Activated naive CD4-positive, alpha-beta T cell treated with anti-CD3 and anti-CD28 coated beads, Interleukin-2, amount 10 ng/mL, durations not matched to agents 7 days and 5 days (primary cell): ENCODE results near the gene CCNDBP1.

ENCODE experiments used
- CTCF ChIA-PET: fragments of 350-600 bp; sonication (Branson Sonifier 250); formaldehyde crosslinking; loops from one replicate; lab custom pipeline; 2021; ENCODE audit warnings: antibody characterized with exemption; lab: Charles Lee
- DNase-seq: peaks from one replicate; pipeline ENCODE4 v3.0.0-alpha.2; 2020
- H3K27ac Mint-ChIP-seq: one replicate; pipeline ENCODE4 v1.8.0; 2021; ENCODE audit warnings: mild to moderate bottlenecking, moderate library complexity, mixed read lengths
- H3K27me3 Mint-ChIP-seq: one replicate; pipeline ENCODE4 v1.8.0; 2021; ENCODE audit warnings: mild to moderate bottlenecking, mixed read lengths
- H3K36me3 Mint-ChIP-seq: one replicate; pipeline ENCODE4 v1.8.0; 2021; ENCODE audit warnings: mixed read lengths
- H3K4me1 Mint-ChIP-seq: one replicate; pipeline ENCODE4 v1.8.0; 2021; ENCODE audit warnings: mixed read lengths
- H3K4me3 Mint-ChIP-seq: one replicate; pipeline ENCODE4 v1.8.0; 2021; ENCODE audit warnings: mild to moderate bottlenecking, moderate library complexity, mixed read lengths
- H3K9me3 Mint-ChIP-seq: one replicate; pipeline ENCODE4 v1.8.0; 2021; ENCODE audit warnings: mixed read lengths

Gene CCNDBP1

GRCh38 chr15:43204016-43204901 is 19.1 kb downstream of the CCNDBP1 start:
- H3K4me1 Mint-ChIP-seq, result no peaks in the 10 kb centered on the region
- H3K27ac Mint-ChIP-seq, result no peak overlapping the region
- H3K27me3 Mint-ChIP-seq, result peaks cover 38% of the 10 kb centered on the region
- CTCF ChIA-PET, result interaction anchor here (0.5 to 3.5 kb wide), 25 partner anchors 9 to 500 kb away, joined by 3 to 56 read pairs (median 3); partner anchors contain the start of gene CCNDBP1
- H3K9me3 Mint-ChIP-seq, result no peaks in the 10 kb centered on the region
- H3K36me3 Mint-ChIP-seq, result no peaks in the 10 kb centered on the region
- peak; percentile 70 for DNase-seq
- no peak overlapping the region for H3K4me3 Mint-ChIP-seq

GRCh38 chr15:43206054-43206453 is 20.9 kb downstream of the CCNDBP1 start:
- H3K4me1 Mint-ChIP-seq, result no peaks in the 10 kb centered on the region
- no peak overlapping the region for H3K4me3 Mint-ChIP-seq
- H3K9me3 Mint-ChIP-seq, result no peaks in the 10 kb centered on the region
- H3K27ac Mint-ChIP-seq, result no peak overlapping the region
- CTCF ChIA-PET, result interaction anchor here (1.0 to 2.6 kb wide), 3 partner anchors 19 to 80 kb away, joined by 3 to 16 read pairs (median 4); no protein-coding TSS in a partner anchor
- H3K36me3 Mint-ChIP-seq, result no peaks in the 10 kb centered on the region
- peaks cover 54% of the 10 kb centered on the region for H3K27me3 Mint-ChIP-seq
- no peak for DNase-seq

- Mint-ChIP-seq H3K9me3 (no peaks in the 10 kb centered on the region), H3K27ac (no peak overlapping the region), H3K4me1 (no peaks in the 10 kb centered on the region), H3K36me3 (no peaks in the 10 kb centered on the region), H3K4me3 (no peak overlapping the region), H3K27me3 (peaks cover 53% of the 10 kb centered on the region)
- DNase-seq, result no peak
- CTCF ChIA-PET, result no interaction called here
Observed at GRCh38 chr15:43207024-43207423, 21.8 kb downstream of the CCNDBP1 start.

DNA sequence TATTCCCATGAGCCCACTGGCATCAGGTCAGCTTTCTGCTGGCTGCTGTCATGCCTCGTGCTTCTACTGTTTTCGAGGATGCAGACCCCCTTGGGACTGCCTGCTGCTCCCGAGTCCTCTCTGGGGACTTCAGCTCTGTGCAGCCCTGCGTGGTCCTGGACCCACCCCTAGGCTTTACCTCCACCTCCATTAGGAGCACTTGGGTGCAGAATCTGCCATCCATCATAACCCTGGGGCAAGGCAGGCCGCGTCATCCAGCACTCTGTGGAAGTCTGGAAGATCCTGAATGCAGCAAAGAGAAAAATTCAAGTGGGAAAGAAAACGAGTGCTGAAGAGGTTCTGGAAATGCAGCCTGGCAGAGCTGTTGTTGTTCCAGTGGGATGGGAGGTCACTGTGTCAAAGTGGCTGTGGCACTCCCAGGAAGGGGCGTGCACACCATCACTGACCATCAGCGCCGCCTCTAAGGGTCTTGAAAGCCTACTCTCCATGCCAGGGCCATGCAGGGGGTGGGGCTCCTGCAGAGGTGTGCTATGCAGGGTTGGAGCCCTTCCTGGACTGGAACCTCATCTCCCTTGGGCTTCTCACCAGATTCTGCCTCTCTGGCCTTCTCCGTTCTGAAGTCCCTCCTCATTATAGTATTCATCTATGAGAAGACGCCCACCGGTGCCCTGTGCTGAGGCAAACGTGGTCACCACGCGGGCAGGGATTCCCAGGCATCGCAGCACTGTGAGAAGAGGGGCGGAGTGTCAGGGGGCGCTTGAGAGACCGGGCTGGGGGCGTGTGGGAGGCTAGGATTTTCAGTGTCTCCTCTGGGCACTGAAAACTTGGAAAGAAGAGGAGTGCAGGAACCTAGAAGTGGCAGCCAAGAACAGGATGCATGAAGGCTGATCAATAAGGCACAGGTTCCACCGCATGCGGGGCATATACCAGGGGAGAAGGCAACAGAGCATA is 23.1 kb downstream of the CCNDBP1 start:
- no peak overlapping the region for H3K4me3 Mint-ChIP-seq
- no peak overlapping the region for H3K27ac Mint-ChIP-seq

DNA sequence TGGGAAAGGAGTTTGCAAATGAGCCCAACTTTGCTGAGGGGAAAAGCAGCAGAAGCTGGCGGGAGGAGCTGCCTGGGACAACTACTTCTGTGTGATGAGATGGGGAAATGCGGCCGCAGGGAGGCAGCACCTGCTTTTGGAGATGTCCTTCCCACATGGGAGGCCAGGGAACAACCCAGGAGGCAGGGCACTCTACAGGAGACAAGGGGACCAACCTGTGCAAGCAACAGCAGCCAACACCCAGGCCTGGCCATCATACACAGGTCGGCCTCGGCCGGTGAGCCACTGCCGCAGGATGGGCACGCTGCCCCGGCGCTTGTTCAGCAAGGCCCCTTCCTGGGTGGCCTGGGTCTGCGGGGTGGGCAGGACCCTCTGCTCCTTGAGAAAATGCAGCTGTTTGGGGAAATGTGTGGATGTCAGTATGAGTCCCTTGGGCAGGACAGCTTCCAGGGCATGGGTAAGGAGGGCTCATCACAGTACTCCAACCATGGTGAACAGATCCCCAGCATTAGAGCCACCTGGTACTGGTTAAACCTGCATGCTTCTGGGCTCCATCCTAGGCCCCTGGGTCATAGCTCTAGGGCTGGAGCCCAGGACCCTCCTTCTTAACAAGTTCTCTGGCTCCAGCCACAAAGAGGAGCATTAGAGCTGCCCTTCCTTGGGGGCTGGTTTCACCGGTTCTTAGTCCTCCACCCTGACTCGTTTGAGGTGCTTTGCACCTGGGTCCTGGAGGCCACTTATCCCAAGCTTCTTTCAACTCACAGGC is 24.0 kb downstream of the CCNDBP1 start:
- peaks cover 62% of the 10 kb centered on the region for H3K27me3 Mint-ChIP-seq
- H3K9me3 Mint-ChIP-seq, result no peaks in the 10 kb centered on the region
- no peaks in the 10 kb centered on the region for H3K4me1 Mint-ChIP-seq
- CTCF ChIA-PET, result interaction anchor here (1.2 to 1.7 kb wide), 4 partner anchors 9 to 76 kb away, joined by 3 to 5 read pairs (median 4); no protein-coding TSS in a partner anchor
- DNase-seq, result no peak
- H3K36me3 Mint-ChIP-seq, result no peaks in the 10 kb centered on the region
- H3K4me3 Mint-ChIP-seq, result no peak overlapping the region
- no peak overlapping the region for H3K27ac Mint-ChIP-seq

More for the DNA sequence above, 23.1 kb downstream of the CCNDBP1 start:
- no peaks in the 10 kb centered on the region for H3K4me1 Mint-ChIP-seq
- H3K9me3 Mint-ChIP-seq, result no peaks in the 10 kb centered on the region
- CTCF ChIA-PET, result interaction anchor here (1.4 to 1.7 kb wide), 3 partner anchors 10 to 59 kb away, joined by 4 to 5 read pairs (median 4); no protein-coding TSS in a partner anchor
- no peak for DNase-seq
- no peaks in the 10 kb centered on the region for H3K36me3 Mint-ChIP-seq
- peaks cover 59% of the 10 kb centered on the region for H3K27me3 Mint-ChIP-seq

DNA sequence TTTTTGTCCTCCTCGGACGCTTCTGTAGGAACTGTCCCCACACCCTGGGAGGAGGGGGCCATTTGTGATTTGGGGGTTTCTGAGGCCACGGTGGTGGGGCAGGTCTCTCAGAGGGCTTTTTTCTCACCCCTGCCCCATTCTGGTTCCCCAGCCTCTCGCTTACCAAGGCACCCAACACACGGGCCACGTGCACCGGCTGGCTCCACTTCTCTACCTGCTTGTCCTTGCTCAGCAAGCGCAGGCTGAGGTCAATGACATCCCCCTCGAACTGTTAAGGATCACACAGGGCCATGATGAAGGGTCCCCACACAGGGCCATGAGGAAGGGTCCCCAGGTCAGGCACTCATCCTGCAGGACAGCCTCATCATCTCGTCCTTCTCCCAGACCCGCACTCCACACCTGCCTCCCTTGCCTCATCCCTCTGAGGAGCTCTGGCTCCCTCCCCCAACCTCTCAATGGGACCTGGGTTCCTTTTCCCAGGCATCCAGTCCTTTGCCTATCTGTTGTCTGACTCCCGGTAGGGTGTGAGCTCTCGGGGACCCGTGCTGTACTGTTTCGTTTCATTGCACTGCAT is 25.1 kb downstream of the CCNDBP1 start:
- no peak overlapping the region for H3K27ac Mint-ChIP-seq
- H3K9me3 Mint-ChIP-seq, result no peaks in the 10 kb centered on the region
- no peak overlapping the region for H3K4me3 Mint-ChIP-seq
- peaks cover 61% of the 10 kb centered on the region for H3K27me3 Mint-ChIP-seq
- H3K36me3 Mint-ChIP-seq, result no peaks in the 10 kb centered on the region
- H3K4me1 Mint-ChIP-seq, result no peaks in the 10 kb centered on the region
- DNase-seq, result no peak
- CTCF ChIA-PET, result interaction anchor here (1.1 to 1.7 kb wide), 3 partner anchors 15 to 75 kb away, joined by 3 to 7 read pairs (median 5); no protein-coding TSS in a partner anchor

- Mint-ChIP-seq H3K4me3 (no peak overlapping the region), H3K27me3 (peaks cover 59% of the 10 kb centered on the region), H3K4me1 (no peaks in the 10 kb centered on the region), H3K27ac (no peak overlapping the region), H3K9me3 (no peaks in the 10 kb centered on the region), H3K36me3 (no peaks in the 10 kb centered on the region)
- CTCF ChIA-PET, result interaction anchor here (0.7 to 2.1 kb wide), 3 partner anchors 15 to 75 kb away, joined by 3 to 10 read pairs (median 7); no protein-coding TSS in a partner anchor
- DNase-seq, result no peak
Observed at GRCh38 chr15:43210807-43211206, 25.6 kb downstream of the CCNDBP1 start.

- CTCF ChIA-PET, result interaction anchor here (0.7 to 2.1 kb wide), 3 partner anchors 14 to 74 kb away, joined by 3 to 10 read pairs (median 7); no protein-coding TSS in a partner anchor
Observed at GRCh38 chr15:43211224-43211735, 26.1 kb downstream of the CCNDBP1 start.

GRCh38 chr15:43212299-43212698 is 27.1 kb downstream of the CCNDBP1 start:
- no peaks in the 10 kb centered on the region for H3K36me3 Mint-ChIP-seq
- peaks cover 56% of the 10 kb centered on the region for H3K27me3 Mint-ChIP-seq
- CTCF ChIA-PET, result interaction anchor here (0.8 to 3.3 kb wide), 4 partner anchors 8 to 106 kb away, joined by 3 to 13 read pairs (median 6); no protein-coding TSS in a partner anchor

More at GRCh38 chr15:43211224-43211735, 26.1 kb downstream of the CCNDBP1 start:
- peaks cover 54% of the 10 kb centered on the region for H3K27me3 Mint-ChIP-seq
- H3K36me3 Mint-ChIP-seq, result no peaks in the 10 kb centered on the region
- no peak for DNase-seq
- H3K9me3 Mint-ChIP-seq, result no peaks in the 10 kb centered on the region
- no peak overlapping the region for H3K4me3 Mint-ChIP-seq
- no peak overlapping the region for H3K27ac Mint-ChIP-seq
- H3K4me1 Mint-ChIP-seq, result no peaks in the 10 kb centered on the region

GRCh38 chr15:43212951-43213350 is 27.7 kb downstream of the CCNDBP1 start:
- CTCF ChIA-PET, result interaction anchor here (1.4 to 3.3 kb wide), 3 partner anchors 9 to 105 kb away, joined by 3 to 13 read pairs (median 10); no protein-coding TSS in a partner anchor
- H3K4me1 Mint-ChIP-seq, result no peaks in the 10 kb centered on the region

More at GRCh38 chr15:43212299-43212698, 27.1 kb downstream of the CCNDBP1 start:
- DNase-seq, result no peak
- no peaks in the 10 kb centered on the region for H3K4me1 Mint-ChIP-seq
- H3K9me3 Mint-ChIP-seq, result peaks cover 2% of the 10 kb centered on the region
- no peak overlapping the region for H3K4me3 Mint-ChIP-seq
- no peak overlapping the region for H3K27ac Mint-ChIP-seq

DNA sequence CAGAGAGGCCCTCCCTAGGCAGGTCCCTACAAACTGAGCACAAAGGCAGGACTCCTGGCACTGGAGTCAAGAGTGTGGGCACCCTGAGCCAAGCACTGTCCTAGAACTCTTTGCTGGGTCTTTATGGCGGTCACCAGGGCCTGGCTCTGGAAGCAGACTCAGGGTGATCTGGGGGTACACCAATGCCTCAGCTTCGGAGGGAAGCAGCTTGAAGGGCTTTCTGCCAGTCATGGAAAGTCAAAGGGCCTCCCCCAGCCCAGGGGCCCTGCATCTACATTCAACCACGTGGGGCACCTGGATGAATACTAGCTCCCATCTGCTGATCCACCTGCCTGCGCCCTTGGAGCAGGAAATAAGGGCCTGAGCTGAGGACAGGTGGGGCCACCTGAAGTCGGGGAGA is 28.3 kb downstream of the CCNDBP1 start:
- Mint-ChIP-seq H3K4me1 (no peaks in the 10 kb centered on the region), H3K27me3 (peaks cover 55% of the 10 kb centered on the region), H3K9me3 (peaks cover 2% of the 10 kb centered on the region), H3K27ac (no peak overlapping the region), H3K4me3 (no peak overlapping the region), H3K36me3 (no peaks in the 10 kb centered on the region)
- CTCF ChIA-PET, result interaction anchor here (1.4 to 4.5 kb wide), 3 partner anchors 9 to 105 kb away, joined by 3 to 23 read pairs (median 13); no protein-coding TSS in a partner anchor
- DNase-seq, result no peak

More at GRCh38 chr15:43212951-43213350, 27.7 kb downstream of the CCNDBP1 start:
- Mint-ChIP-seq H3K9me3 (peaks cover 2% of the 10 kb centered on the region), H3K27me3 (peaks cover 55% of the 10 kb centered on the region), H3K36me3 (no peaks in the 10 kb centered on the region), H3K27ac (no peak overlapping the region), H3K4me3 (no peak overlapping the region)
- DNase-seq, result no peak

DNA sequence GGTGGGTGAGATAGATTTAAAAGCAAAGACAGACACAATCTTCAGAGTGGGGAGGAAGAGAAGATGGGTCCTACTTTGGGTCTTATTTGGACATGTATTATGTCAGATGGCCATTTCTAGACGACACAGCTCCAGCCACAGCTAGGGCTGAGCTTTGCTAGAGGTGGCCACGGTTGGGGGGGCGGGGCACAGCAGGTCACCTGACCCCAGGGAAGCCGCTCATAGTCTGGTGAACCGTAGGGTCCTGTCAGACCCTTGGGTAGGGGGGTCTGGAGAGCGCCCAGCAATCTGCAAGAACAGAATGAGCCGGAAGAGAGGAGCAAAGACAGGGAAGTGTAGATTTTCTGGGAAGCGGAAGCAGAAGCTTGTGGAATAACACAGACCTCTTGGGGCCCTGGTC is 29.0 kb downstream of the CCNDBP1 start:
- no peaks in the 10 kb centered on the region for H3K4me1 Mint-ChIP-seq
- H3K9me3 Mint-ChIP-seq, result peaks cover 2% of the 10 kb centered on the region
- H3K27ac Mint-ChIP-seq, result no peak overlapping the region
- peaks cover 54% of the 10 kb centered on the region for H3K27me3 Mint-ChIP-seq
- H3K4me3 Mint-ChIP-seq, result no peak overlapping the region
- H3K36me3 Mint-ChIP-seq, result no peaks in the 10 kb centered on the region
- no peak for DNase-seq
- CTCF ChIA-PET, result interaction anchor here (0.6 to 4.5 kb wide), 3 partner anchors 10 to 141 kb away, joined by 4 to 23 read pairs (median 13); no protein-coding TSS in a partner anchor
